ENCODE results near the gene RPGRIP1.
"Not testable (repeated sequence)": the region's sequence is repeated elsewhere in the genome, so short reads cannot be mapped to it uniquely, and the experiment has no call there.

RPGRIP1 gene

DNA sequence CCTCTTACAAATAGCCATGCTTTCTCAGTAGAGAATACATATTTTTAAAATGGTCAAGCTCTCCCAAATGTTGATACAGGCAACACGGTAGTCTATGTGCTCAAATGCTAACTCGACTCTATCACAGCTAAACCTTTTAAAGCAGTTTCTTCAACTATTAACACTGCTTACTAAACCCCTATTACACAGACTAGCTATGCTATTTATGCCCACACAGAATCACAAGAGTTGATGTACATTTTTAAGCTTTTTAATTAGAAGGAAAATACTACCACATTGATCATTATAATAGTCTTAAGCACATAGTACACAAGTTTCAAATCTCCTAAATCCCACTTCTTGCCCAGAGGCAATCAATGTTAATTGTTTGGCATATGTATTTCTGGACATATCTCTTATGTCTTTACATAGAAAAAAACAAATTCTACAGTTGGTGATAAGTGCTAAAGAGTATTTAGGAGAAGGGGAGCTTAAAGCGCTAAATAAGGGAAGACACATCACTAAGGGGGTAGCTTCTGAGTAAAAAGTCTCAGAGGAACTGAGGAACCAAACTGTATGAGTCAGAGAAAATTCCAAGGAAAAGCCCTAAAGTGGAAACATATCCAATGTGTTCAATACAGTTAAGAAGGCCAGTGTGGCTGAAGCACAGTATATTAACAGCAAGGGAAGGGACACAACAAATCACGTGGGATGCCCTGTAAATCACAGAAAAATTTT lies 24.3 kb upstream of the RPGRIP1 start:
- Mint-ChIP-seq H3K27ac (peak overlapping the region; percentile 82), H3K4me3 (peak overlapping the region; percentile 89), H3K36me3 (peaks cover 31% of the 10 kb centered on the region), H3K27me3 (no peaks in the 10 kb centered on the region), H3K4me1 (ENCODE audit: low read depth) (peaks cover 80% of the 10 kb centered on the region), H3K9me3 (ENCODE audit: low read depth) (no peaks in the 10 kb centered on the region)

DNA sequence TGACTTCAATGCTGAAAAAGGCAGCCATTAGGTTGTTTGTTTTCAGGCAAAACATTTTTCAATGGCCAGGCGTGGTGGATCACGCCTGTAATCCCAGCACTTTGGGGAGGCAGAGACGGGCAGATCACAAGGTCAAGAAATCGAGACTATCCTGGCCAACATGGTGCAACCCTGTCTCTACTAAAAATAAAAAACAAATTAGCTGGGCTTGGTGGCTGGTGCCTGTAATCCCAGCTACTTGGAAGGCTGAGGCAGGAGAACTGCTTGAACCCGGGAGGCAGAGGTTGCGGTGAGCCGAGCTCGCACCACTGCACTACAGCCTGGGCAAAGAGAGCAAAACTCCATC lies 23.8 kb upstream of the RPGRIP1 start:
- Mint-ChIP-seq H3K4me1 (ENCODE audit: low read depth) (peaks cover 79% of the 10 kb centered on the region), H3K36me3 (peaks cover 29% of the 10 kb centered on the region), H3K4me3 (peak overlapping the region; percentile 89), H3K27ac (peak overlapping the region; percentile 89)
- H3K27me3 Mint-ChIP-seq; H3K9me3 Mint-ChIP-seq (ENCODE audit: low read depth): not testable (repeated sequence)

GRCh38 chr14:21256539-21257393 lies 23.1 kb upstream of the RPGRIP1 start:
- Mint-ChIP-seq H3K27me3 (no peaks in the 10 kb centered on the region), H3K4me3 (peak overlapping the region; percentile 89), H3K4me1 (ENCODE audit: low read depth) (peaks cover 79% of the 10 kb centered on the region), H3K9me3 (ENCODE audit: low read depth) (no peaks in the 10 kb centered on the region), H3K27ac (peak overlapping the region; percentile 89), H3K36me3 (peaks cover 33% of the 10 kb centered on the region)

DNA sequence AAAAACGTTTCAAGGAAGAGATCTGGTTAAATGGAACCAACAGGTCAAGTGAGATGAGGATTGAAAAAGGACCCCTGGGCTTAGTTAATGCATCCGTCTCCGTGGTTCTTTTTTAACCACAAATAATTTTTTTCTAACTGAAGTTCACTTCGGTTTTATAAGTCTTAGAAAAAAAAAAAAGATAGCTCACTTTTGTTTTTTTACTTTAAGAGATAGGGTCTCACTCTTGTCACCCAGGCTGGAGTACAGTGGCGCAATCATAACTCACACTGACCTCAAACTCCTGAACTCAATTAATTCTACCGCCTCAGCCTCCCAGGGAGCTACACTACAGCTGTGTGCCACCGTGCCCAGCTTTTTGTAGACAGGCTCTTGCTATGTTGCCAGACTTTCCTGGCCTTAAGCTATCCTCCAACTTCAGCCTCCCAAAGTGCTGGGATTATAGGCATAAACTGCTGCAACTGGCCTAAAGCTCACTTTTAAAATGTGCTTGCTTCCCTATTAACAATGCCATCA lies 22.4 kb upstream of the RPGRIP1 start:
- Mint-ChIP-seq H3K9me3 (ENCODE audit: low read depth) (no peaks in the 10 kb centered on the region), H3K27me3 (no peaks in the 10 kb centered on the region), H3K36me3 (peaks cover 30% of the 10 kb centered on the region), H3K27ac (peak overlapping the region; percentile 89), H3K4me3 (peak overlapping the region; percentile 89), H3K4me1 (ENCODE audit: low read depth) (peaks cover 80% of the 10 kb centered on the region)

GRCh38 chr14:21258005-21258888 lies 21.6 kb upstream of the RPGRIP1 start:
- Mint-ChIP-seq H3K4me3 (peak overlapping the region; percentile 89), H3K27ac (peak overlapping the region; percentile 90), H3K36me3 (peaks cover 30% of the 10 kb centered on the region), H3K27me3 (no peaks in the 10 kb centered on the region), H3K9me3 (ENCODE audit: low read depth) (no peaks in the 10 kb centered on the region), H3K4me1 (ENCODE audit: low read depth) (peaks cover 78% of the 10 kb centered on the region)

- no peaks in the 10 kb centered on the region for H3K9me3 Mint-ChIP-seq (ENCODE audit: low read depth)
- H3K4me1 Mint-ChIP-seq (ENCODE audit: low read depth): peaks cover 83% of the 10 kb centered on the region
- peak overlapping the region; percentile 90 for H3K27ac Mint-ChIP-seq
- no peaks in the 10 kb centered on the region for H3K27me3 Mint-ChIP-seq
- peaks cover 32% of the 10 kb centered on the region for H3K36me3 Mint-ChIP-seq
- H3K4me3 Mint-ChIP-seq: peak overlapping the region; percentile 89
Observed at GRCh38 chr14:21258889-21259787, 20.7 kb upstream of the RPGRIP1 start.

- Mint-ChIP-seq H3K36me3 (peaks cover 37% of the 10 kb centered on the region), H3K4me3 (peak overlapping the region; percentile 100), H3K27ac (peak overlapping the region; percentile 88), H3K9me3 (ENCODE audit: low read depth) (no peaks in the 10 kb centered on the region), H3K27me3 (no peaks in the 10 kb centered on the region), H3K4me1 (ENCODE audit: low read depth) (peaks cover 79% of the 10 kb centered on the region)
Observed at GRCh38 chr14:21261824-21262223, 18.1 kb upstream of the RPGRIP1 start.

DNA sequence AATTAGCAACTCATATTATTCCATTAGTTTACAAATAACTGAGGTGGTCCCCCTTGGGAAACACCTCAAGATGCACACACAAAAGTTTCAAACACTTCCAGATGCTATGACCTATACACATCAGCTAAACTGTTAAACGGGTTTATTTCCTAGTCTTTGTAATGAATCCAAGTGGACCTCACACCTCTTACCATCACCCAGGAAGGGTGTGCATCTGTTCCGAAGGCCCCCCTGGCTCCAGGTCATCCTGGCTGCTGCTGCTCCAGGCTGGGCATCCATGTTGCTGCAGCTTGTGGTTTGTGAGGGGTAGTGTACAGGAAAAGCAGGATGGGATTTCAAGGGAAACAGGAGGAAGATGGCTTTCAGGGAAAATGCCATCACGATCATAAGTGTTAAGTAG lies 17.5 kb upstream of the RPGRIP1 start:
- Mint-ChIP-seq H3K4me3 (peak overlapping the region; percentile 100), H3K27me3 (no peaks in the 10 kb centered on the region), H3K4me1 (ENCODE audit: low read depth) (peaks cover 76% of the 10 kb centered on the region), H3K36me3 (peaks cover 36% of the 10 kb centered on the region), H3K27ac (peak overlapping the region; percentile 88), H3K9me3 (ENCODE audit: low read depth) (no peaks in the 10 kb centered on the region)

GRCh38 chr14:21263284-21264024 lies 16.4 kb upstream of the RPGRIP1 start:
- Mint-ChIP-seq H3K36me3 (peaks cover 40% of the 10 kb centered on the region), H3K4me1 (ENCODE audit: low read depth) (peaks cover 67% of the 10 kb centered on the region), H3K27ac (peak overlapping the region; percentile 97), H3K4me3 (peak overlapping the region; percentile 100), H3K9me3 (ENCODE audit: low read depth) (no peaks in the 10 kb centered on the region), H3K27me3 (no peaks in the 10 kb centered on the region)

DNA sequence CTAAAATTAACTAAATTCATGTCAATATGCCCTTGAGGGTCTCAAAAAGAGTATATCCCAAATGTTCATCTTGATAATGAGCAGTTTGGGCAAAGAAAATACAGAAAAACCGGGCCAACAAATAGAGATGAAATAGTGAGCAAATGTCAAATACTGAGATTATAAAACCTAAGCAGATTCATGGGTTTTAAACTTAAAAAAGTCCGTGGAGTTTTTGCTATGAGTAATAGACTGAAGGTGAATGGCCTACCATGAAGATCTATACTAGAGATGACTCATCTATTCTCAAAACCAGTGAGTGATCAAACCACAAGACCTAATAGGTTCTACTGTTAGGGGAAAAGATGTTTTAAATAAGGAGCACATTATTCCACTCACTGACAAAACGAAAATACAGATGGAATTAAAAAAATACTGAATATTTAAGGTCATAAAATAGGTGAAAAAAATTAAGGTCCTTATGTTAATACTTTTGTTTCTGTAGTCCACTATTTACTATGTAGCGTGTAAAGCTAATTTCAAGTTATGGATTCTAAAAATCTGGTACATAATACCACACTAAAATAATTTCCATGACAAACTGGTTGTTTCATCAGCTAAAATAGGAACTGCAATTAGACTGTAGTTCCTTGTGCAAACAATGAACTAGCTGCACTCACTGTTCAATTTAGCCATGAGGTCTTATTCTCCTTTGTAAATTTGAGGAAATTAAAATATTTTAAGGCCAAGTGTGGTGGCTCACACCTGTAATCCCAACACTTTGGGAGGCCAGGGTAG lies 15.7 kb upstream of the RPGRIP1 start:
- Mint-ChIP-seq H3K4me3 (peak overlapping the region; percentile 100), H3K9me3 (ENCODE audit: low read depth) (no peaks in the 10 kb centered on the region), H3K27me3 (no peaks in the 10 kb centered on the region), H3K36me3 (peaks cover 34% of the 10 kb centered on the region), H3K4me1 (ENCODE audit: low read depth) (peaks cover 59% of the 10 kb centered on the region), H3K27ac (peak overlapping the region; percentile 97)

DNA sequence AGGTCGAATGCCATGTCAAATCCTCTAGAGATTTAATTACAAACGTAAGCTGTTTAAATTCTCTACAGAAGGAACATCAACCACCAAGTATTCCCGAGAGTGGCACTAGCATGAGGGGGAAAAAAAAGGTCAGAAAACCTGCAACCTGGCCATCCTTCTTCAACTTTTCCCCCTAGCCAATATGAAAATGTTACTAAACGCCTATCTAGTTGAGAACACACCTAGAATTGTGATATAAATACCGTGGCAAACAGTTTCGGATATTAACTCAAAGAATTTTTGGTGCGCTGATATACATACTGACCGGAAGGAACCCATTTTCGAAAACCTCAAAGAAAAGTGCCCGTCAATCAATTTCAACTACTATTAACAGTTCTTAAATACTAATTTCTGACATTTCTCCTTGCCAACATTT lies 12.4 kb upstream of the RPGRIP1 start:
- Mint-ChIP-seq H3K9me3 (ENCODE audit: low read depth) (no peaks in the 10 kb centered on the region), H3K4me1 (ENCODE audit: low read depth) (peaks cover 42% of the 10 kb centered on the region), H3K36me3 (peaks cover 27% of the 10 kb centered on the region), H3K27ac (peak overlapping the region; percentile 100), H3K4me3 (peak overlapping the region; percentile 100), H3K27me3 (no peaks in the 10 kb centered on the region)

DNA sequence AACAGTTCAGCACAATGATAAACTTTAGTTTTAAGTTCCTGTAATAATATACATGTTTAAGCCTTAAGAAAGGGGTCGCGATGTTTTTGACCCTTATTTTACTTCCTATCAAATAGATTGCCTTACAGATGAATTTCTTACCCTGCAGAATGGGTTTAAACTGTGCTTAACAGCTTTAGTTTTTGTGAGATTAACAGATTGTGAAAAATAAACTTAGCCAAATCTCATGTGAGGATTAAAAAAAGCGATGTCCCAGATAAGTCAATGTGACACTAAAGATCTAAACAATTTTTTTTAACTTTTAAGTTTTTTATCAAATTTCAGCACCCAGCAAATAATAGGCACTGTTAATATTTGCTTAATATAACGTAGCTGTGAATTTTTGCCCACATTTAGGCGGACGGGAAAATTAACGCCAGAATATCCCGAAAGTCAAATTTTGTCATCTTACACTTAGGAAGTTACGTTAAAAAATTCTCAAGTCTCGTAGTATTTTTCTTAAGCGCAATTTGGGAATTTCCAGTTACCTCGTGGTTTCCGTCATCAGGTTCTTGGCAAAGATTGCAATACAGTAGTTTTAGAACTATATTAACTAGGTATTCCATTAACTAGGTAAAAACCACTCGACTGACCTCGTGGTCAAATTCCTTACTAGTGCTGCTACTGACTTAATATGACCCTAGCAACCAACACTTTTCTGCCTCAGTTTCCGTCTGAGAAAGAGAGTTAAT lies 11.8 kb upstream of the RPGRIP1 start:
- Mint-ChIP-seq H3K4me3 (peak overlapping the region; percentile 100), H3K36me3 (peaks cover 27% of the 10 kb centered on the region), H3K27me3 (no peaks in the 10 kb centered on the region), H3K27ac (peak overlapping the region; percentile 100), H3K9me3 (ENCODE audit: low read depth) (no peaks in the 10 kb centered on the region), H3K4me1 (ENCODE audit: low read depth) (peaks cover 40% of the 10 kb centered on the region)

Data from activated naive CD8-positive, alpha-beta T cell (primary cell).